GM12872 (cell line): ENCODE results near the gene MSN.

Experiments used
- TF ChIP-seq, protein P1 (sequence below): IDR thresholded peaks from 3 replicates; pipeline ENCODE4 v1.5.1; 2011; ENCODE audit warnings: low read depth, mild to moderate bottlenecking, low read length, moderate library complexity; ENCODE audit not compliant: insufficient read depth

Gene MSN

DNA sequence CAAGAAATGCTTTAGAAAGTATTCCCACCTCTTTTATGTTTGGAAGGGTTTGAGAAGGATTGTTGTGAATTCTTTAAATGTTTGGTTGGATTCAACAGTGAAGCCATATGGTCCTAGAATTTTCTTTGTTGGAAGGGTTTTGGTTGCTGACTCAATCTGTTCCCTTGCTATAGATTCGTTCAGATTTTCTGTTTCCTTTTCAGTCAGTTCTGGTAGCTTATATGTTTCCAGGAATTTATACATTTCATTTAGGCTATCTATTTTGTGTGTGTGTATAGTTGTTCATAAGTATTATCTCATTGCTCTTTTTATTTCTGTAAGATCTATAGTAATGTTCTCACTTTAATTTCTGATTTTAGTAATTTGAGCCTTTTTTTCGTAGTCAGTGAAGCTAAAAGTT lies 114.4 kb downstream of the MSN start:
- TF ChIP-seq, protein P1, sequence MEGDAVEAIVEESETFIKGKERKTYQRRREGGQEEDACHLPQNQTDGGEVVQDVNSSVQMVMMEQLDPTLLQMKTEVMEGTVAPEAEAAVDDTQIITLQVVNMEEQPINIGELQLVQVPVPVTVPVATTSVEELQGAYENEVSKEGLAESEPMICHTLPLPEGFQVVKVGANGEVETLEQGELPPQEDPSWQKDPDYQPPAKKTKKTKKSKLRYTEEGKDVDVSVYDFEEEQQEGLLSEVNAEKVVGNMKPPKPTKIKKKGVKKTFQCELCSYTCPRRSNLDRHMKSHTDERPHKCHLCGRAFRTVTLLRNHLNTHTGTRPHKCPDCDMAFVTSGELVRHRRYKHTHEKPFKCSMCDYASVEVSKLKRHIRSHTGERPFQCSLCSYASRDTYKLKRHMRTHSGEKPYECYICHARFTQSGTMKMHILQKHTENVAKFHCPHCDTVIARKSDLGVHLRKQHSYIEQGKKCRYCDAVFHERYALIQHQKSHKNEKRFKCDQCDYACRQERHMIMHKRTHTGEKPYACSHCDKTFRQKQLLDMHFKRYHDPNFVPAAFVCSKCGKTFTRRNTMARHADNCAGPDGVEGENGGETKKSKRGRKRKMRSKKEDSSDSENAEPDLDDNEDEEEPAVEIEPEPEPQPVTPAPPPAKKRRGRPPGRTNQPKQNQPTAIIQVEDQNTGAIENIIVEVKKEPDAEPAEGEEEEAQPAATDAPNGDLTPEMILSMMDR = no peak

DNA sequence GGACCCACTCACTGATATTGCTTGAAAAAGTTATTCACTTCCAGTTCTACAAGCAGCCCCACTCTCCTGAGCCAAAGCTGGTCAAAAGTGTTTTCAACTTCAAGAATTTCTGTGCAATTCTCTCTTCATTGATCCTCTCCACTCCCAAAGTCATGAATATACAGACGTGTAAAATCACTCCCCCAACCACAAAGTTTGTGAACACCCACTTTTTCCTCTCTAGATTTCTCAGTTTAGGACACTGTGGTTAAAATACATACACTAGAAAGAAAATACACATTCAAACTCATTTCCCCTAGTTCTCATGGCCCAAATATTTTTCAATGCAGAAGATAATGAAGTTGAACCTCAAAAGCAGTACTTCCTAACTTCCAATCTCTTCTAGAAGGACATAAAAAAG lies 116.3 kb downstream of the MSN start:
- TF ChIP-seq, protein P1 = no peak
